ENCODE measurements around the gene COG5.

Gene COG5

DNA sequence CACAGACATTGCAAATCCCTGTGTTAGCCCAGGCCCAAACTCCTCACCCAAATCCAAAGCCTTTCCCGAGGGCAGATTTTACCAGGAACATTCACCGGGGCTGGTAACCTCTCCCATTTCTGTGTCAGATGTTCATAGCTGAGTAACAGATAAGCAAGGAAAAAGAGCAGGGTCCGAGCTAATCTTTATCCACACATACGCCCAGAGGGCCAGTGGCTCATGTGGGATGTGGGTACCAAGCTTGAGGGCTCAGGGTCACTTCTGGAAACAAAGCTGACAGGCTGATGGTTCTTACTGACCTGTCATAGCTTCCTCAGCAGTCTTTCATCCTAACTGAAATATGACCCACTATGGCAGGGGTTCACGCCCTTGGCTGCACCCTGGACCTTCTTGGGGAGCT, 355.2 kb downstream of the COG5 start:
- H3K27ac ChIP-seq = no peak overlapping the region
- DNase-seq (ENCODE audit: low spot score) = no peak
- CTCF ChIA-PET = no interaction called here
- TF ChIP-seq, protein P1, sequence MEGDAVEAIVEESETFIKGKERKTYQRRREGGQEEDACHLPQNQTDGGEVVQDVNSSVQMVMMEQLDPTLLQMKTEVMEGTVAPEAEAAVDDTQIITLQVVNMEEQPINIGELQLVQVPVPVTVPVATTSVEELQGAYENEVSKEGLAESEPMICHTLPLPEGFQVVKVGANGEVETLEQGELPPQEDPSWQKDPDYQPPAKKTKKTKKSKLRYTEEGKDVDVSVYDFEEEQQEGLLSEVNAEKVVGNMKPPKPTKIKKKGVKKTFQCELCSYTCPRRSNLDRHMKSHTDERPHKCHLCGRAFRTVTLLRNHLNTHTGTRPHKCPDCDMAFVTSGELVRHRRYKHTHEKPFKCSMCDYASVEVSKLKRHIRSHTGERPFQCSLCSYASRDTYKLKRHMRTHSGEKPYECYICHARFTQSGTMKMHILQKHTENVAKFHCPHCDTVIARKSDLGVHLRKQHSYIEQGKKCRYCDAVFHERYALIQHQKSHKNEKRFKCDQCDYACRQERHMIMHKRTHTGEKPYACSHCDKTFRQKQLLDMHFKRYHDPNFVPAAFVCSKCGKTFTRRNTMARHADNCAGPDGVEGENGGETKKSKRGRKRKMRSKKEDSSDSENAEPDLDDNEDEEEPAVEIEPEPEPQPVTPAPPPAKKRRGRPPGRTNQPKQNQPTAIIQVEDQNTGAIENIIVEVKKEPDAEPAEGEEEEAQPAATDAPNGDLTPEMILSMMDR (conservative IDR thresholded peaks at IDR 0.05; ENCODE audit: low read depth) = no peak
- POLR2A ChIA-PET (ENCODE audit: low non-redundant PET) = no interaction called here

DNA sequence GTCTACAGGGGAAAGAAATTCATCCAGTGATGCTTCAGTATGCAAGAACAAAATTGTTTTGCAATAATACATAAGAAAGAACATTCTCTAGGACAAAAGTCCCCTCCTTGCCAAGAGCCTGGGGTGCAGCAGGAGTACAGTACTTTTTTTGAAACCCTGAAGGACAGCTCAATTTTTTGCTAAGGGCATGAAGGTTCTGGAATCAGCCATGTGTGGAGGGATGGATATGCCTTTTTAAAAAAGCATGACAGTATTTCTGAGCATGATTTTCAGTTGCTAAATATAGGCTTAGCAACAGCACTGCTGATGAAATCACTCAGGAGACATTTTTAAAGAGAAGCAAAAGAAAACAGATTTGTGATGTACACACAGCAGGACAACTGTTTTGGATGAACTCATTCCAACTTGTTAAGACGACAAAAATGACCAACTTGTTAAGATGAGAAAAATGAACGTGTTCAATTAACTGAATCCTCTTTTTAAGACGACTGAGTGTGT, 355.6 kb downstream of the COG5 start:
- CTCF ChIA-PET = interaction anchor here (0.7 kb wide), 1 partner anchor 34 kb away, joined by 3 read pairs; no protein-coding TSS in a partner anchor
- TF ChIP-seq, protein P1 (conservative IDR thresholded peaks at IDR 0.05; ENCODE audit: low read depth) = no peak

DNA sequence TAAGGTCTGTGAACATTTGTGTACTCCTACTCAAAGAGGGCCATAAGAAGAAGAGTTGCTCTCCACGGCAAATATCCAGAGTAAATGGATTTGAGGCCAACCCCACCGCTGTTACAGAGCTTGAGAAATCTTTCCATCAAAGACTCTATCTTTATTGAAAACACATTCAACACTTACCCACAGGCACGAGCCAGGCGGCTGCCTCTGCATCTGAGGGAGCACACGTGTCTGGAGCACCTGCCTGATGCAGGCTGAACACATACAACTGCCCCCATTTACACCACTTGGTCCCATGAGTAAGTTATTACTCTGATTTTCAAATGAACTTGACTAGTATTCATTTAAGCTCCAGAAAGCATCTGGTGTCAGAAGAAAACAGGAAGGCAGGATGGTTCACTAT, 356.3 kb downstream of the COG5 start:
- CTCF ChIA-PET = interaction anchor here (0.7 kb wide), 1 partner anchor 35 kb away, joined by 3 read pairs; no protein-coding TSS in a partner anchor
- POLR2A ChIA-PET (ENCODE audit: low non-redundant PET) = no interaction called here
- no peak overlapping the region for H3K27ac ChIP-seq

More for the DNA sequence above, 355.6 kb downstream of the COG5 start:
- no peak for DNase-seq (ENCODE audit: low spot score)
- H3K27ac ChIP-seq = no peak overlapping the region
- POLR2A ChIA-PET (ENCODE audit: low non-redundant PET) = no interaction called here

DNA sequence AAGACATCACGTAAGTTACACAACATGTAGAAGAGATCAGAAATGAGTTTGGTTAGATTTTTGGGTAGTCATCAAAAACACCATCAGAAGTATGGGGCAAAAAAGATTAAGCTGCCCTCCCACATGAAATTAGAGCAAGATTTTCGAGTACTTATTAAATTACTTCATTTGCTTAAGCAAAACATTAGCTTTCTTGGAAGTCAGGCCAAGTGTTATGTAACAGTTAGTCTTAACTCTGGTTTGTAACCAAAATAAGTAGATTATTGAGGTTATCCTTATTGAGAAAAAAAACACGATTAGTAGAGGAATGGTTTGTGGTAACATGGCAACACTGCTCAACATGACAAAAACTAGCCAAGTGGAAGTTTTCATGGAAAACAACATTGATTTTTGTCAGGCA, 357.0 kb downstream of the COG5 start:
- ChIA-PET CTCF (no interaction called here), POLR2A (ENCODE audit: low non-redundant PET) (no interaction called here)
- TF ChIP-seq, protein P1 (conservative IDR thresholded peaks at IDR 0.05; ENCODE audit: low read depth) = no peak
- no peak for DNase-seq (ENCODE audit: low spot score)
- no peak overlapping the region for H3K27ac ChIP-seq

More for the DNA sequence above, 356.3 kb downstream of the COG5 start:
- no peak for DNase-seq (ENCODE audit: low spot score)
- TF ChIP-seq, protein P1 (conservative IDR thresholded peaks at IDR 0.05; ENCODE audit: low read depth) = no peak

DNA sequence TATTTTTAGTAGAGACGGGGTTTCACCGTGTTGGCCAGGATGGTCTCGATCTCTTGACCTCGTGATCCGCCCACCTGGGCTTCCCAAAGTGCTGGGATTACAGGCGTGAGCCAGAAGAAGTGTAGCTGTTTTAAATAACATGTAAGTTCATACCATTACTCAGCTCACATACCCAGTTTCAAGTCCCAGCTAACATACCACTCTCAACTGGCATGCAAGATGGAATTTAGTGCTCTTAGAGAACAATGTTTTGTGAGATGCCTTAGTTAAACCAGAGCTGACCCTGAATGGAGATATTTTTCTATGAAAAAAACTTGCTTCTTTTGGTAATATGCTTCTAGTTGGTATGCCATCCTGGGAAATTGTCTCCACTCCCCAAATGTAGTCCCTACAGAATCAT, 357.6 kb downstream of the COG5 start:
- ChIA-PET POLR2A (ENCODE audit: low non-redundant PET) (no interaction called here), CTCF (no interaction called here)
- no peak for DNase-seq (ENCODE audit: low spot score)
- no peak overlapping the region for H3K27ac ChIP-seq
- TF ChIP-seq, protein P1 (conservative IDR thresholded peaks at IDR 0.05; ENCODE audit: low read depth) = no peak

DNA sequence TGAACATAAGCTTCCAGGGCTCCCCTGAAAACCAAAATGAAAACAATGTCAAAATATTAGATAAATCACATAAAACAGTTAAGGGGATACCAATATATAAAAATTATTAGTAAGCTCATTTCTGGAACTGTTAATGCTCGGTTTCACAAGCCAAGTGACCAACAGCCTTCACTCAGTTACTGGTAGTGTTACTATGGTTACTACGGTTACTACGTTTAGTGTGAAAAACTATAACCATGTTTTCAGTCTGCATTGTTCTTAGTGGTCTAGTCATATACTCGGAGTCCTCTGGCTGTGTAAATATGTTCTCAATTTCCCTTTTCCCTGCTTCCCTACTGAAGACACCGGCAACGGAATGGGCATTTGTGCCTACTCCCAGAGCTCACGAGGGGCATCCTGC, 360.1 kb downstream of the COG5 start:
- H3K27ac ChIP-seq = no peak overlapping the region
- CTCF ChIA-PET = interaction anchor here (0.6 to 1.8 kb wide), 3 partner anchors 10 to 612 kb away, joined by 3 to 4 read pairs (median 3); no protein-coding TSS in a partner anchor
- DNase-seq (ENCODE audit: low spot score) = no peak
- TF ChIP-seq, protein P1 (conservative IDR thresholded peaks at IDR 0.05; ENCODE audit: low read depth) = no peak
- POLR2A ChIA-PET (ENCODE audit: low non-redundant PET) = no interaction called here
